A549 (cell line): ENCODE results near the gene ZNF697. TPM values are rescaled to one million over a fixed set of nuclear protein-coding genes. Genes with fewer than 3 reads are reported as not detected.

Source experiments
- ATAC-seq, 2 experiments: fragments of 200-7000 bp in 1 of 2; fragments of >200 bp in 1 of 2; cut with Nextera tagmentation in 1 of 2; cut with Tn5 transposase in 1 of 2; 3 replicates each; pipeline versions ENCODE4 v1.8.0 to v1.9.1; 2018 to 2020; ENCODE audit warnings: mild to moderate bottlenecking in 1 of 2, moderate library complexity in 1 of 2
- CTCF ChIA-PET: fragments of 300-600 bp; sonication (Branson Sonifier 250); formaldehyde crosslinking; extraction: SDS; loops from one replicate; lab custom pipeline; 2021; ENCODE audit warnings: antibody characterized with exemption, inconsistent platforms; lab: Yijun Ruan, JAX
- POLR2A ChIA-PET: fragments of 350-600 bp; formaldehyde crosslinking; extraction: SDS; loops from one replicate; lab custom pipeline; 2021; ENCODE audit warnings: antibody characterized with exemption, inconsistent platforms; lab: Yijun Ruan, JAX
- DNase-seq, 2 experiments: peaks; one replicate each; pipeline versions ENCODE4 v3.0.0 to v3.0.0-alpha.2; 2011 to 2016; ENCODE audit warnings: low read depth in 1 of 2, low spot score in 1 of 2
- FAIRE-seq: peaks from 2 replicates; lab custom pipeline; 2011; peaks lifted over from hg19 to GRCh38; lab: Jason Lieb, UNC
- H3K27ac ChIP-seq, 2 experiments: fragments of >200 bp; sonication (Bioruptor Twin); formaldehyde crosslinking; 3 replicates each; pipeline ENCODE4 v1.5.1; 2016 to 2017
- H3K4me1 ChIP-seq: fragments of >200 bp; sonication (Bioruptor Twin); formaldehyde crosslinking; 3 replicates; pipeline ENCODE4 v1.6.1; 2016
- H3K4me2 ChIP-seq: fragments of >200 bp; sonication (Bioruptor Twin); formaldehyde crosslinking; 3 replicates; pipeline ENCODE4 v1.6.1; 2016
- H3K4me3 ChIP-seq: fragments of >200 bp; sonication (Bioruptor Twin); formaldehyde crosslinking; 3 replicates; pipeline ENCODE4 v1.5.1; 2016
- H3K9me3 ChIP-seq: fragments of >200 bp; sonication (Bioruptor Twin); formaldehyde crosslinking; 3 replicates; pipeline ENCODE4 v1.6.1; 2016
- CHD4 ChIP-seq: fragments of 200-600 bp; sonication (generic); IDR thresholded peaks from 2 replicates; pipeline ENCODE4 v1.6.1; 2016; ENCODE audit warnings: antibody characterized with exemption, mild to moderate bottlenecking, borderline replicate concordance
- EHF ChIP-seq: fragments of 250-450 bp; sonication (Bioruptor Pico); IDR thresholded peaks from 2 replicates; pipeline ENCODE4 v1.5.0; 2020; ENCODE audit warnings: mild to moderate bottlenecking
- EP300 ChIP-seq, 2 experiments: fragments of >200 bp; sonication (Bioruptor Twin); formaldehyde crosslinking; IDR thresholded peaks; 2 replicates in 1 of 2; 3 replicates in 1 of 2; pipeline ENCODE4 v1.6.1; 2016 to 2017
- ESRRA ChIP-seq: fragments of 150-350 bp; IDR thresholded peaks from 2 replicates; pipeline ENCODE4 v1.6.1; 2014; ENCODE audit warnings: mild to moderate bottlenecking, low read length, borderline replicate concordance
- FOXS1 ChIP-seq: fragments of 250-450 bp; sonication (Bioruptor Pico); IDR thresholded peaks from 2 replicates; pipeline ENCODE4 v1.5.0; 2020; ENCODE audit warnings: mild to moderate bottlenecking, moderate library complexity
- HEYL ChIP-seq: fragments of 250-450 bp; sonication (Bioruptor Pico); IDR thresholded peaks from 2 replicates; pipeline ENCODE4 v1.8.0; 2021; ENCODE audit warnings: mild to moderate bottlenecking, moderate library complexity
- HOXB13 ChIP-seq: fragments of 250-450 bp; sonication (Bioruptor Pico); IDR thresholded peaks from 2 replicates; pipeline ENCODE4 v1.5.0; 2020; ENCODE audit warnings: low read depth, mild to moderate bottlenecking, moderate library complexity
- JUN ChIP-seq, 2 experiments: fragments of >200 bp; sonication (Bioruptor Twin); formaldehyde crosslinking; IDR thresholded peaks; 2 replicates in 1 of 2; 3 replicates in 1 of 2; pipeline ENCODE4 v1.6.1; 2016 to 2017
- JUNB ChIP-seq: fragments of >200 bp; sonication (Bioruptor Twin); formaldehyde crosslinking; IDR thresholded peaks from 2 replicates; pipeline ENCODE4 v1.6.1; 2016
- KDM1A ChIP-seq: fragments of 200-600 bp; sonication (generic); IDR thresholded peaks from 2 replicates; pipeline ENCODE4 v1.6.1; 2016; ENCODE audit warnings: low read depth, mild to moderate bottlenecking
- MYC ChIP-seq: IDR thresholded peaks from 2 replicates; pipeline ENCODE4 v1.6.1; 2012; ENCODE audit warnings: mild to moderate bottlenecking, inconsistent platforms, low read length, improper control_type of control experiment, borderline replicate concordance
- NFE2L2 ChIP-seq: fragments of 150-350 bp; conservative IDR thresholded peaks from 2 replicates; pipeline ENCODE4 v1.6.1; 2014; ENCODE audit warnings: low read length
- NR3C1 ChIP-seq: fragments of >200 bp; sonication (Bioruptor Twin); formaldehyde crosslinking; IDR thresholded peaks from 3 replicates; pipeline ENCODE4 v1.6.1; 2017
- POLR2A ChIP-seq: IDR thresholded peaks from 2 replicates; pipeline ENCODE4 v1.6.1; 2012; ENCODE audit warnings: mild to moderate bottlenecking, low read length
- RAD21 ChIP-seq, 2 experiments: fragments of >200 bp in 1 of 2; sonication (Bioruptor Twin) in 1 of 2; formaldehyde crosslinking in 1 of 2; IDR thresholded peaks in 1 of 2; conservative IDR thresholded peaks in 1 of 2; 2 replicates in 1 of 2; 3 replicates in 1 of 2; pipeline ENCODE4 v1.6.1; 2012 to 2018; ENCODE audit warnings: inconsistent platforms in 1 of 2
- RCOR1 ChIP-seq: fragments of 150-350 bp; IDR thresholded peaks from 2 replicates; pipeline ENCODE4 v1.6.1; 2014; ENCODE audit warnings: antibody characterized with exemption, low read length, low read depth
- RNF2 ChIP-seq: fragments of 200-600 bp; sonication (generic); IDR thresholded peaks from 2 replicates; pipeline ENCODE4 v1.6.1; 2016; ENCODE audit warnings: low read depth, mild to moderate bottlenecking, antibody characterized with exemption, moderate library complexity, borderline replicate concordance
- SREBF2 ChIP-seq: fragments of 450-650 bp; IDR thresholded peaks from 2 replicates; pipeline ENCODE4 v1.6.1; 2014; ENCODE audit warnings: mild to moderate bottlenecking, moderate library complexity
- TFCP2L1 ChIP-seq: fragments of 250-450 bp; sonication (Bioruptor Pico); IDR thresholded peaks from 2 replicates; pipeline ENCODE4 v1.5.0; 2021; ENCODE audit warnings: mild to moderate bottlenecking
- TP53 ChIP-seq: fragments of 250-450 bp; sonication (Bioruptor Pico); IDR thresholded peaks from 2 replicates; pipeline ENCODE4 v1.5.0; 2021; ENCODE audit warnings: mild to moderate bottlenecking, moderate library complexity
- ZFP36 ChIP-seq: fragments of 450-650 bp; IDR thresholded peaks from 2 replicates; pipeline ENCODE4 v1.6.1; 2014; ENCODE audit warnings: borderline replicate concordance; ENCODE audit not compliant: partially characterized antibody
- ZNF302 ChIP-seq: fragments of 250-450 bp; sonication (Bioruptor Pico); IDR thresholded peaks from 2 replicates; pipeline ENCODE4 v1.9.0; 2021; ENCODE audit warnings: inconsistent platforms, mild to moderate bottlenecking, moderate library complexity
- ZSCAN20 ChIP-seq: fragments of 250-450 bp; sonication (Bioruptor Pico); IDR thresholded peaks from 2 replicates; pipeline ENCODE4 v1.8.0; 2022; ENCODE audit warnings: mild to moderate bottlenecking, moderate library complexity
- WGBS: methylation state at CpG from one replicate; pipeline ENCODE4 v1.1.6; 2017; ENCODE audit errors: missing lambda C conversion rate; 5-methylcytosine and 5-hydroxymethylcytosine counted together
- polyA minus RNA-seq: library from RNA; depleted of rRNA, polyadenylated mRNA; stranded (reverse); fragments of >200 nt; gene quantifications from 2 replicates; pipeline ENCODE4 v1.2.3, GENCODE V29; 2011; rRNA and poly(A)+ RNA removed
- polyA plus RNA-seq, 4 experiments: library from polyadenylated mRNA; depleted of rRNA in 3 of 4; stranded (reverse); fragments of >200 nt; fragmentation: RNase III in 1 of 4; extraction: RNeasy Plus Mini Kit Qiagen cat#74134 plus additional on column Dnase treatment in 1 of 4; gene quantifications; 2 replicates in 3 of 4; 3 replicates in 1 of 4; pipeline ENCODE4 v1.2.3, GENCODE V29; 2011 to 2017
- TF ChIP-seq, protein P1 (sequence below): fragments of >200 bp; sonication (Bioruptor Twin); formaldehyde crosslinking; IDR thresholded peaks from 2 replicates; pipeline ENCODE4 v1.6.1; 2016
- TF ChIP-seq, protein P2 (sequence below): IDR thresholded peaks from 2 replicates; pipeline ENCODE4 v1.6.1; 2012
- TF ChIP-seq, protein P3 (sequence below): fragments of 250-450 bp; sonication (Bioruptor Pico); IDR thresholded peaks from 2 replicates; pipeline ENCODE4 v1.5.0; 2021; ENCODE audit warnings: mild to moderate bottlenecking, moderate library complexity, borderline replicate concordance
- TF ChIP-seq, protein P4 (sequence below): IDR thresholded peaks from 2 replicates; pipeline ENCODE4 v1.6.1; 2012
- TF ChIP-seq, protein P5 (sequence below): fragments of 150-350 bp; IDR thresholded peaks from 2 replicates; pipeline ENCODE4 v1.6.1; 2014; ENCODE audit warnings: low read depth, mild to moderate bottlenecking, low read length
- TF ChIP-seq, protein P6 (sequence below): fragments of 200-600 bp; sonication (generic); IDR thresholded peaks from 2 replicates; pipeline ENCODE4 v1.6.1; 2016; ENCODE audit warnings: antibody characterized with exemption, mild to moderate bottlenecking, moderate library complexity
- TF ChIP-seq, protein P7 (sequence below): fragments of 250-450 bp; sonication (Bioruptor Pico); IDR thresholded peaks from 2 replicates; pipeline ENCODE4 v1.5.0; 2020; ENCODE audit warnings: low read depth, mild to moderate bottlenecking, moderate library complexity

ZNF697 gene
- polyA plus RNA-seq (2011; rRNA removed), result 2.1 and 2.6 TPM in 2 replicates
- polyA plus RNA-seq (2012; cell fraction: cytosol; rRNA removed), result 0.33 and 0.53 TPM in 2 replicates
- polyA plus RNA-seq (2012; cell fraction: nucleus; rRNA removed), result 0.92 and 1.3 TPM in 2 replicates
- polyA plus RNA-seq (2017; fragmentation: RNase III; extraction: RNeasy Plus Mini Kit Qiagen cat#74134 plus additional on column Dnase treatment), result 2.0 to 2.5 TPM (median 2.2 TPM) in 3 replicates
- 2.0 and 2.2 TPM in 2 replicates for polyA minus RNA-seq

DNA sequence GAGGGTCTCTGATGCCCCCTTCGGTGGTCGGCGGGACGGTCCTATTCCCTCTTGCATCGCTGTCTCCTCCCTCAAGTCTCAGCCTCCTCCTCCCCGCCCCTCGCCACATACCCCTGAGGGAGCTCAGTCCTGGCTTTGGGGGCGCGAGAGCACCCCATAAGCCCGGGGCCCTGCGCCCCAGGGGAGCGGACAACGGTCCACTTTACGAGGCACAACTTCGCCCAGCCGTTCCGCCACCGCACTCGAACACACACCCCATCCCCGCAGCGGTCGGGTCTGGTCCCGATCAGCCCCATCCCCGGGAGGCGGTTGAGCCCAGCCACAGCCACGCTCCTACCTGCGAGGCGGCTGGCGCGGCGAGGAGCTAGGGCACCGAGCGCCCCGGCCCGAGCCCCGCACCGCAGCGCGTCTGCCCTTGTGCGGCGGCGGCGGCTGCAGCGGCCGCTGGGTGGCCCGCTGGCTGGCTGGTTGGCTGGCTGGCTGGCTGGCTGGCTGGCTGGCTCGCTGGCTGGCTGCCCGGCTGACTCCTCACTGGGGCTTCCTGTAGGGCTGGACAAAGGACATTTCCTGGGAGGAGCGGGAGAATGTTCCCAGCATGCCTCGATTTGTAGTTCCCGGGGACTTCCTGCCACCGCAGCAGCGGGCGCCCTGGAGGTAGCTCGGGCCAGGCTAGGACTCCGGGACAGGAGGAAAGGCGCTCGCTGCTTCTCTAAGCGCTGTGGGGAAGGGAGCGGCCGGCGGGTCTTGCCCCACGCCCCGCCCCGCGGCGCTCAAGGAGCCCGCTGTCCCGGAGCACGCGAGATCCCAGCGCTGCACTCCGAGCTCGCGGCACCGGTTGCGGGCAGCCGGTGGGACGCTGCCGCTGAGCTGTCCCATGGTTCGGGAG lies at the start of gene ZNF697:
TSS of gene ZNF697 (minus strand) at position 533 of the 886 bp plus-strand sequence. CDS start 22,166 bp downstream, outside the sequence.
- 4% methylated on average over 7 of the region's 81 CpGs for WGBS
- peak within 1 kb of the TSS; percentile 94 for H3K4me3 ChIP-seq
- peak; percentile 94 to 99 for ATAC-seq
- ChIA-PET POLR2A (interaction anchor here (0.7 to 1.7 kb wide), 4 partner anchors 12 to 172 kb away, joined by 3 to 9 read pairs (median 4); no protein-coding TSS in a partner anchor), CTCF (interaction anchor here (1.0 to 6.1 kb wide), 7 partner anchors 11 to 36 kb away, joined by 3 to 36 read pairs (median 8); no protein-coding TSS in a partner anchor)
- peak; percentile 85 to 90 for DNase-seq
- FAIRE-seq, result no peak
- no peaks in the 10 kb centered on the region for H3K9me3 ChIP-seq
- peak within 1 kb of the TSS; percentile 92 to 99 for H3K27ac ChIP-seq
- H3K4me2 ChIP-seq, result peak within 1 kb of the TSS; percentile 98
- peaks cover 22% of the 10 kb centered on the region; the same call in 2 of the 3 replicates for H3K4me1 ChIP-seq
- TF ChIP-seq JUN (IDR thresholded peaks at IDR 0.05), result peak; percentile 42 to 62; a peak in 3 of 5 replicates
- no peak for TF ChIP-seq RNF2
- TF ChIP-seq EHF (CRISPR knock-in tag), result no peak
- no peak for TF ChIP-seq MYC
- no peak for TF ChIP-seq FOXS1 (CRISPR knock-in tag)
- TF ChIP-seq, protein P1, sequence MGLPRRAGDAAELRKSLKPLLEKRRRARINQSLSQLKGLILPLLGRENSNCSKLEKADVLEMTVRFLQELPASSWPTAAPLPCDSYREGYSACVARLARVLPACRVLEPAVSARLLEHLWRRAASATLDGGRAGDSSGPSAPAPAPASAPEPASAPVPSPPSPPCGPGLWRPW, result no peak
- TF ChIP-seq, protein P2, sequence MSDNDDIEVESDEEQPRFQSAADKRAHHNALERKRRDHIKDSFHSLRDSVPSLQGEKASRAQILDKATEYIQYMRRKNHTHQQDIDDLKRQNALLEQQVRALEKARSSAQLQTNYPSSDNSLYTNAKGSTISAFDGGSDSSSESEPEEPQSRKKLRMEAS, result no peak
- no peak for TF ChIP-seq NR3C1
- TF ChIP-seq NFE2L2, result no peak
- no peak for TF ChIP-seq RAD21 (conservative IDR thresholded peaks at IDR 0.05 in 1 of 2, IDR thresholded peaks at IDR 0.05 in 1 of 2)
- TF ChIP-seq RCOR1, result no peak
- no peak for TF ChIP-seq HOXB13
- TF ChIP-seq ESRRA, result no peak
- peak; percentile 80 for TF ChIP-seq POLR2A
- TF ChIP-seq TFCP2L1 (CRISPR knock-in tag), result no peak
- TF ChIP-seq ZSCAN20, result no peak
- no peak for TF ChIP-seq JUNB
- TF ChIP-seq, protein P3, sequence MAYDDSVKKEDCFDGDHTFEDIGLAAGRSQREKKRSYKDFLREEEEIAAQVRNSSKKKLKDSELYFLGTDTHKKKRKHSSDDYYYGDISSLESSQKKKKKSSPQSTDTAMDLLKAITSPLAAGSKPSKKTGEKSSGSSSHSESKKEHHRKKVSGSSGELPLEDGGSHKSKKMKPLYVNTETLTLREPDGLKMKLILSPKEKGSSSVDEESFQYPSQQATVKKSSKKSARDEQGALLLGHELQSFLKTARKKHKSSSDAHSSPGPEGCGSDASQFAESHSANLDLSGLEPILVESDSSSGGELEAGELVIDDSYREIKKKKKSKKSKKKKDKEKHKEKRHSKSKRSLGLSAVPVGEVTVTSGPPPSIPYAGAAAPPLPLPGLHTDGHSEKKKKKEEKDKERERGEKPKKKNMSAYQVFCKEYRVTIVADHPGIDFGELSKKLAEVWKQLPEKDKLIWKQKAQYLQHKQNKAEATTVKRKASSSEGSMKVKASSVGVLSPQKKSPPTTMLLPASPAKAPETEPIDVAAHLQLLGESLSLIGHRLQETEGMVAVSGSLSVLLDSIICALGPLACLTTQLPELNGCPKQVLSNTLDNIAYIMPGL (CRISPR knock-in tag), result no peak
- no peak for TF ChIP-seq ZNF302
- TF ChIP-seq EP300 (IDR thresholded peaks at IDR 0.05), result no peak
- no peak for TF ChIP-seq SREBF2
- TF ChIP-seq, protein P4, sequence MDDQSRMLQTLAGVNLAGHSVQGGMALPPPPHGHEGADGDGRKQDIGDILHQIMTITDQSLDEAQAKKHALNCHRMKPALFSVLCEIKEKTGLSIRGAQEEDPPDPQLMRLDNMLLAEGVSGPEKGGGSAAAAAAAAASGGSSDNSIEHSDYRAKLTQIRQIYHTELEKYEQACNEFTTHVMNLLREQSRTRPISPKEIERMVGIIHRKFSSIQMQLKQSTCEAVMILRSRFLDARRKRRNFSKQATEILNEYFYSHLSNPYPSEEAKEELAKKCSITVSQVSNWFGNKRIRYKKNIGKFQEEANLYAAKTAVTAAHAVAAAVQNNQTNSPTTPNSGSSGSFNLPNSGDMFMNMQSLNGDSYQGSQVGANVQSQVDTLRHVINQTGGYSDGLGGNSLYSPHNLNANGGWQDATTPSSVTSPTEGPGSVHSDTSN, result no peak
- TF ChIP-seq ZFP36, result no peak
- TF ChIP-seq CHD4, result no peak
- TF ChIP-seq, protein P5, sequence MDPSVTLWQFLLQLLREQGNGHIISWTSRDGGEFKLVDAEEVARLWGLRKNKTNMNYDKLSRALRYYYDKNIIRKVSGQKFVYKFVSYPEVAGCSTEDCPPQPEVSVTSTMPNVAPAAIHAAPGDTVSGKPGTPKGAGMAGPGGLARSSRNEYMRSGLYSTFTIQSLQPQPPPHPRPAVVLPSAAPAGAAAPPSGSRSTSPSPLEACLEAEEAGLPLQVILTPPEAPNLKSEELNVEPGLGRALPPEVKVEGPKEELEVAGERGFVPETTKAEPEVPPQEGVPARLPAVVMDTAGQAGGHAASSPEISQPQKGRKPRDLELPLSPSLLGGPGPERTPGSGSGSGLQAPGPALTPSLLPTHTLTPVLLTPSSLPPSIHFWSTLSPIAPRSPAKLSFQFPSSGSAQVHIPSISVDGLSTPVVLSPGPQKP, result no peak
- TF ChIP-seq, protein P6, sequence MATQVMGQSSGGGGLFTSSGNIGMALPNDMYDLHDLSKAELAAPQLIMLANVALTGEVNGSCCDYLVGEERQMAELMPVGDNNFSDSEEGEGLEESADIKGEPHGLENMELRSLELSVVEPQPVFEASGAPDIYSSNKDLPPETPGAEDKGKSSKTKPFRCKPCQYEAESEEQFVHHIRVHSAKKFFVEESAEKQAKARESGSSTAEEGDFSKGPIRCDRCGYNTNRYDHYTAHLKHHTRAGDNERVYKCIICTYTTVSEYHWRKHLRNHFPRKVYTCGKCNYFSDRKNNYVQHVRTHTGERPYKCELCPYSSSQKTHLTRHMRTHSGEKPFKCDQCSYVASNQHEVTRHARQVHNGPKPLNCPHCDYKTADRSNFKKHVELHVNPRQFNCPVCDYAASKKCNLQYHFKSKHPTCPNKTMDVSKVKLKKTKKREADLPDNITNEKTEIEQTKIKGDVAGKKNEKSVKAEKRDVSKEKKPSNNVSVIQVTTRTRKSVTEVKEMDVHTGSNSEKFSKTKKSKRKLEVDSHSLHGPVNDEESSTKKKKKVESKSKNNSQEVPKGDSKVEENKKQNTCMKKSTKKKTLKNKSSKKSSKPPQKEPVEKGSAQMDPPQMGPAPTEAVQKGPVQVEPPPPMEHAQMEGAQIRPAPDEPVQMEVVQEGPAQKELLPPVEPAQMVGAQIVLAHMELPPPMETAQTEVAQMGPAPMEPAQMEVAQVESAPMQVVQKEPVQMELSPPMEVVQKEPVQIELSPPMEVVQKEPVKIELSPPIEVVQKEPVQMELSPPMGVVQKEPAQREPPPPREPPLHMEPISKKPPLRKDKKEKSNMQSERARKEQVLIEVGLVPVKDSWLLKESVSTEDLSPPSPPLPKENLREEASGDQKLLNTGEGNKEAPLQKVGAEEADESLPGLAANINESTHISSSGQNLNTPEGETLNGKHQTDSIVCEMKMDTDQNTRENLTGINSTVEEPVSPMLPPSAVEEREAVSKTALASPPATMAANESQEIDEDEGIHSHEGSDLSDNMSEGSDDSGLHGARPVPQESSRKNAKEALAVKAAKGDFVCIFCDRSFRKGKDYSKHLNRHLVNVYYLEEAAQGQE, result peak; percentile 83
- TF ChIP-seq TP53 (CRISPR knock-in tag), result no peak
- TF ChIP-seq, protein P7, sequence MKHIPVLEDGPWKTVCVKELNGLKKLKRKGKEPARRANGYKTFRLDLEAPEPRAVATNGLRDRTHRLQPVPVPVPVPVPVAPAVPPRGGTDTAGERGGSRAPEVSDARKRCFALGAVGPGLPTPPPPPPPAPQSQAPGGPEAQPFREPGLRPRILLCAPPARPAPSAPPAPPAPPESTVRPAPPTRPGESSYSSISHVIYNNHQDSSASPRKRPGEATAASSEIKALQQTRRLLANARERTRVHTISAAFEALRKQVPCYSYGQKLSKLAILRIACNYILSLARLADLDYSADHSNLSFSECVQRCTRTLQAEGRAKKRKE (CRISPR knock-in tag), result no peak
- no peak for TF ChIP-seq KDM1A
- TF ChIP-seq HEYL (CRISPR knock-in tag), result no peak
